ENCODE data around the gene STX8. TPM values are rescaled to one million over a fixed set of nuclear protein-coding genes. Genes with fewer than 3 reads are reported as not detected.

STX8 gene
- total and polyA plus RNA-seq, 7 donors = 34.0 to 70.6 (median 50.5) TPM

- peaks cover 0 to 5% (median 4%) of the 10 kb centered on the region in 3 donors for H3K27me3 ChIP-seq (ENCODE audit: insufficient read depth in 3 of 3, low read length in 2 of 3)
- DNase-seq (no peak), ATAC-seq (peak; percentile 35 to 71 (median 56))
- TF ChIP-seq CTCF (IDR thresholded peaks at IDR 0.05) = no peak
- no peaks in the 10 kb centered on the region for H3K36me3 ChIP-seq (ENCODE audit: insufficient read depth in 1 of 2, low read depth in 1 of 2)
- peaks cover 4% of the 10 kb centered on the region for H3K9me3 ChIP-seq
- H3K4me1 ChIP-seq = no peaks in the 10 kb centered on the region
- no peak overlapping the region for H3K4me3 ChIP-seq
- 19 to 24% (median 24%) methylated on average over 5 of the region's 5 CpGs for WGBS, 3 donors
- intact Hi-C loops (cut with DNase I) = no loop called here
- H3K27ac ChIP-seq = no peak overlapping the region
These were observed 358.2 kb downstream of the STX8 start for GRCh38 chr17:9217151-9218056.

DNA sequence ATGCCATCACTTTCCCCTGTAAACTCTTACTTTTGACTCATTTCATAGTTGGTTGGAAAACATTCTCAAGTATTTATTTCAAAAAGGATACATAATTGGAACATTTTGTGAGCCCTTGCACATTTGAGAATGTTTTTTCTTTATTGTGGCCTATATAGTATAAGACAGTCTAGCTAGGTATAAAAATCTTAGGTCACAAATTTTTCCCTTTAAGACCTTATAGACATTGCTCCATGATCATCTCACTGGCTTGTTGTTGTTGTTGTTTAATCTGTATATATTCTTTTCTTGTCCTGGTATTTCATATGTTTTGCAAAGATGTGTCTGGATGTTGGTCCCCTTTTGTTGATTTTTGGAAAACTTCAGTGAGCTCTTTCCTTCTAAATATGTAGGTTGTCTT is 360.2 kb downstream of the STX8 start:
- Histone ChIP-seq H3K9me3 (peaks cover 4% of the 10 kb centered on the region), H3K27me3 (ENCODE audit: insufficient read depth in 3 of 3, low read length in 2 of 3) (peaks cover 0 to 5% (median 4%) of the 10 kb centered on the region in 3 donors), H3K4me3 (no peak overlapping the region), H3K36me3 (ENCODE audit: insufficient read depth in 1 of 2, low read depth in 1 of 2) (no peaks in the 10 kb centered on the region), H3K4me1 (no peaks in the 10 kb centered on the region), H3K27ac (no peak overlapping the region)
- intact Hi-C loops (cut with DNase I) = no loop called here
- DNase-seq (no peak), ATAC-seq (no peak)
- TF ChIP-seq CTCF (IDR thresholded peaks at IDR 0.05) = no peak

GRCh38 chr17:9213303-9213640 is 362.3 kb downstream of the STX8 start:
- WGBS, 3 donors = 74 to 88% (median 78%) methylated on average over 3 of the region's 3 CpGs
- ATAC-seq (no peak), DNase-seq (no peak)
- TF ChIP-seq CTCF (IDR thresholded peaks at IDR 0.05) = no peak
- intact Hi-C loops (cut with DNase I) = no loop called here
- Histone ChIP-seq H3K4me3 (no peak overlapping the region), H3K4me1 (no peaks in the 10 kb centered on the region), H3K27ac (no peak overlapping the region), H3K9me3 (peaks cover 4% of the 10 kb centered on the region), H3K36me3 (ENCODE audit: insufficient read depth in 1 of 2, low read depth in 1 of 2) (no peaks in the 10 kb centered on the region), H3K27me3 (ENCODE audit: insufficient read depth in 3 of 3, low read length in 2 of 3) (peaks cover 0 to 5% (median 2%) of the 10 kb centered on the region in 3 donors)

DNA sequence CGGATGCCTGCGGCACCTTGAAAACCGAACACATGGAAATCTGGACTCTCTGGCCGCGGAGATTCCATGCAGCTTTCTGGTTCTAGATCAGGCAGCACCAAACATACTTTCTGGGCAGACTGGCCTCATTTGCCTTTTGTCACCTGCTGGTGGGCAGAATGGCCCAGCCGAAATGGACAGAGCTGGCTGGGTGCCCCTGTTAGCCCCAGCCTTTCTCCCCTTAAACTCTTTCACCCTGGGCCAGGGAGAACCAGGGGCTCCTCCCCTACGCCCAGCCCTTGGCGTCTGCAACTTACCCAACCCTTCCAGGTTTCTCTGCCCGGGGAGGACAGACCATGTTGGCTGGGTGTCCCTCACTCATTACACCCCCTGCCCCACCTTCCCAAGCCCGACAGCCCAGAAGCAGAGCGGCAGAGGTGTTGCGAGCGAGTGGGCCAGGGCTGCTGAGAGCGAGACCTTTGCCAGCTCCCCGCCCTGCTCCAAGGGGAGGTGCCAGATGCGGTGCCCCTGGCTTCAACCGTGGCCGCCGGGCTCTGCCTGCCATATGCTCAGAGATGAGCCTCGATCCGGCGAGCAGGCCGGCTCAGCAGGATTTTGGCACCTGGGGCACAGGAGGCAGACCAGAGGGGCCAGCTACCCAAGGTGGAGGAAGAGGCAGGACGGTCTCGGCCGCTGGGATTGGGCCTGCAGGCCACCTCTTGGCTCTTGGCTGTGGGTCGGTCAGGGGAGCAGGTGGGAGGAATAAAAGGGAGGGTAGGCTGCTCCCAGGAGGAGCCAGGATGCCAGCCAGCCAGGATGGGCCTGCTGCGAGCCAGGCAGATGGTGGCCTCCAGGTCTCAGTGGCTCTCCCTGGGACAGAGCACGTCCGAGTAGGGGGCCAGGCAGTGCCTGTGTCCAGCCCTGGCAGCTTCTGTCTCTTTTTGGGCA is 363.0 kb downstream of the STX8 start:
- no peak overlapping the region for H3K27ac ChIP-seq
- no peaks in the 10 kb centered on the region for H3K4me1 ChIP-seq
- peaks cover 4% of the 10 kb centered on the region for H3K9me3 ChIP-seq
- H3K27me3 ChIP-seq (ENCODE audit: insufficient read depth in 3 of 3, low read length in 2 of 3) = peaks cover 0 to 5% (median 2%) of the 10 kb centered on the region in 3 donors
- no peak for ATAC-seq
- no peak for DNase-seq
- 76 to 85% (median 79%) methylated on average over 30 of the region's 30 CpGs for WGBS, 3 donors
- intact Hi-C loops (cut with DNase I) = no loop called here
- H3K4me3 ChIP-seq = no peak overlapping the region
- H3K36me3 ChIP-seq (ENCODE audit: insufficient read depth in 1 of 2, low read depth in 1 of 2) = no peaks in the 10 kb centered on the region
- TF ChIP-seq CTCF (IDR thresholded peaks at IDR 0.05) = no peak
